Measurements from ENCODE around the gene MYO7B. TPM values are rescaled to one million over a fixed set of nuclear protein-coding genes. Genes with fewer than 3 reads are reported as not detected.

Gene MYO7B
- polyA plus RNA-seq, 1 of the 3 experiments (the other 2 are of a cell fraction): 0.08 TPM

GRCh38 chr2:127566576-127566975 is 31.1 kb downstream of the MYO7B start:
- no peak for DNase-seq
- CTCF ChIA-PET: interaction anchor here (0.7 to 0.8 kb wide), 2 partner anchors 10 to 25 kb away, joined by 3 to 4 read pairs; no protein-coding TSS in a partner anchor
- WGBS (ENCODE audit: low lambda C conversion rate): 86% methylated on average over 5 of the region's 10 CpGs
- no peak overlapping the region for H3K9ac ChIP-seq
- TF ChIP-seq ELF1 (IDR thresholded peaks at IDR 0.05) (no peak), SIN3A (IDR thresholded peaks at IDR 0.05; ENCODE audit: borderline replicate concordance, low read depth, low read length) (no peak), REST (IDR thresholded peaks at IDR 0.05; ENCODE audit: low read depth, low read length) (no peak), PBX3 (IDR thresholded peaks at IDR 0.05) (no peak), IRF3 (IDR thresholded peaks at IDR 0.05; ENCODE audit: low read depth, low read length) (no peak), YY1 (IDR thresholded peaks at IDR 0.05; ENCODE audit: low read depth) (no peak), FOSL2 (IDR thresholded peaks at IDR 0.05; ENCODE audit: borderline replicate concordance, low read depth) (no peak), TEAD4 (IDR thresholded peaks at IDR 0.05; ENCODE audit: borderline replicate concordance, insufficient read depth) (no peak), FOXJ3 (CRISPR knock-in tag; IDR thresholded peaks at IDR 0.05) (no peak), POLR2AphosphoS5 (IDR thresholded peaks at IDR 0.05; ENCODE audit: low read depth, low read length) (no peak), GATA2 (CRISPR knock-in tag; IDR thresholded peaks at IDR 0.05) (no peak), FOXM1 (IDR thresholded peaks at IDR 0.05; ENCODE audit: low read depth) (no peak), ZBTB33 (IDR thresholded peaks at IDR 0.05; ENCODE audit: borderline replicate concordance, low read depth) (no peak), SMC3 (IDR thresholded peaks at IDR 0.05; ENCODE audit: low read depth, low read length) (no peak), RXRA (IDR thresholded peaks at IDR 0.05; ENCODE audit: borderline replicate concordance, low read depth) (no peak), RFX5 (IDR thresholded peaks at IDR 0.05; ENCODE audit: low read length) (no peak), USF2 (IDR thresholded peaks at IDR 0.05; ENCODE audit: borderline replicate concordance, low read depth, low read length) (no peak), CHD2 (IDR thresholded peaks at IDR 0.05; ENCODE audit: low read length, partially characterized antibody) (no peak)
- H3K36me3 ChIP-seq (replicated peaks in 1 of 2; ENCODE audit: control insufficient read depth in 1 of 2, insufficient read depth in 2 of 2, low read length in 1 of 2): no peaks in the 10 kb centered on the region
- no peak overlapping the region for H3K4me3 ChIP-seq (ENCODE audit: low read depth in 2 of 2, low read length in 1 of 2)
- H3K9me2 ChIP-seq: no peaks in the 10 kb centered on the region
- POLR2A ChIA-PET: no interaction called here
- H3K27me3 ChIP-seq (ENCODE audit: insufficient read depth): no peaks in the 10 kb centered on the region
- no peaks in the 10 kb centered on the region for H3K79me2 ChIP-seq (ENCODE audit: insufficient read depth)
- no peaks in the 10 kb centered on the region for H3K9me3 ChIP-seq
- H2AFZ ChIP-seq (ENCODE audit: low read depth): no peak overlapping the region
- no peak overlapping the region for H3K27ac ChIP-seq (ENCODE audit: low read depth in 2 of 2, low read length in 1 of 2)
- no peak overlapping the region for H3K4me2 ChIP-seq
- H3F3A ChIP-seq (replicated peaks; ENCODE audit: insufficient read depth): no peaks in the 10 kb centered on the region
- H4K20me1 ChIP-seq (ENCODE audit: insufficient read depth): no peaks in the 10 kb centered on the region
- peaks cover 0 to 8% of the 10 kb centered on the region in 2 experiments; a peak in 2 of 4 replicates for H3K4me1 ChIP-seq (ENCODE audit: control insufficient read depth in 1 of 2, insufficient read depth in 2 of 2, low read depth in 1 of 2, low read length in 1 of 2)
